Loucy (cell line): ENCODE measurements around the gene STAT4.

Experiments
- H2AFZ ChIP-seq: fragments of 200-600 bp; sonication (generic); 2 replicates; pipeline ENCODE4 v1.6.0; 2016; ENCODE audit warnings: antibody characterized with exemption, mild to moderate bottlenecking, low read length, moderate library complexity
- H3F3A ChIP-seq: fragments of 200-600 bp; 2 replicates; pipeline ENCODE4 v1.6.0; 2016; ENCODE audit warnings: antibody characterized with exemption, low read depth, mild to moderate bottlenecking
- H3K27me3 ChIP-seq: fragments of 200-600 bp; sonication (generic); 2 replicates; pipeline ENCODE4 v1.6.1; 2014; ENCODE audit warnings: low read length, mild to moderate bottlenecking; ENCODE audit not compliant: insufficient read depth, poor library complexity, severe bottlenecking
- H3K36me3 ChIP-seq: fragments of 200-600 bp; sonication (generic); 2 replicates; pipeline ENCODE4 v1.6.1; 2016; ENCODE audit warnings: low read length; ENCODE audit not compliant: insufficient read depth
- H3K4me1 ChIP-seq: fragments of 200-600 bp; sonication (generic); 2 replicates; pipeline ENCODE4 v1.5.1; 2014; ENCODE audit warnings: low read length, mild to moderate bottlenecking; ENCODE audit not compliant: insufficient read depth, poor library complexity, severe bottlenecking
- H3K4me2 ChIP-seq: fragments of 200-600 bp; sonication (generic); 2 replicates; pipeline ENCODE4 v1.6.0; 2014; ENCODE audit warnings: antibody characterized with exemption, low read length, low read depth, mild to moderate bottlenecking; ENCODE audit not compliant: poor library complexity, severe bottlenecking
- H3K4me3 ChIP-seq: fragments of 200-600 bp; sonication (generic); 2 replicates; pipeline ENCODE4 v1.5.1; 2014; ENCODE audit warnings: low read length, mild to moderate bottlenecking, mixed read lengths; ENCODE audit not compliant: poor library complexity, severe bottlenecking
- H3K79me2 ChIP-seq: fragments of 200-600 bp; sonication (generic); 2 replicates; pipeline ENCODE4 v1.6.1; 2014; ENCODE audit warnings: low read length; ENCODE audit not compliant: insufficient read depth
- H3K9ac ChIP-seq: fragments of 200-600 bp; sonication (generic); 2 replicates; pipeline ENCODE4 v1.6.0; 2014; ENCODE audit warnings: mild to moderate bottlenecking, low read depth, low read length, moderate library complexity; ENCODE audit not compliant: poor library complexity, severe bottlenecking
- H3K9me2 ChIP-seq: fragments of 200-600 bp; sonication (generic); replicated peaks from 2 replicates; pipeline ENCODE4 v1.6.1; 2016; ENCODE audit warnings: low read depth, low read length, mixed read lengths
- H3K9me3 ChIP-seq: fragments of 200-600 bp; sonication (generic); 2 replicates; pipeline ENCODE4 v1.6.1; 2014; ENCODE audit warnings: mild to moderate bottlenecking, antibody characterized with exemption, low read length, low read depth; ENCODE audit not compliant: insufficient read depth
- H4K20me1 ChIP-seq: fragments of 200-600 bp; sonication (generic); 2 replicates; pipeline ENCODE4 v1.6.0; 2014; ENCODE audit warnings: antibody characterized with exemption, low read length, mild to moderate bottlenecking; ENCODE audit not compliant: insufficient read depth, poor library complexity, severe bottlenecking
- EZH2phosphoT487 ChIP-seq: fragments of 200-600 bp; IDR thresholded peaks from 2 replicates; pipeline ENCODE4 v1.6.1; 2018; ENCODE audit warnings: antibody characterized with exemption, mild to moderate bottlenecking, moderate library complexity, borderline replicate concordance
- TF ChIP-seq, protein P1 (sequence below): fragments of 200-600 bp; sonication (generic); conservative IDR thresholded peaks from 2 replicates; pipeline ENCODE4 v1.5.1; 2014; ENCODE audit warnings: mild to moderate bottlenecking, antibody characterized with exemption, low read length

The STAT4 gene

DNA sequence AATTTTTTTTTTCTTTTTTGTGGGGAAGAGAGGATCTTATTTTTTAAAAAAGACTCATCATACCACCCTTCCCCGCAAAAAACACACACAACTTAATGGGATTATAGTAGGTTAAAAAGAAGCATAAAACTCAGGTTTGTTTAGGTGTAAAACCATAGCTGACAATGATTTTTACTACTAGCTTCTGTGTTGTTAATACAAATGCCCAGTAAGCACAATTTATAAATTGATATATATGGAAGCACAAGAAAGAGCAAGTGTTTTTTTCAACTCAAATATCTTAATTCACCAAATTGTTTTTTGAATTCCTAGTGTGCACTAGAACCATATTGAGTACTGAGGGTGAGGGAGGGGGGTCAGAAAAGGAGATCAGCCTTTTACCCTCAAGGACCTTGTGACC, 7.0 kb downstream of the STAT4 start:
- Histone ChIP-seq H3K9me3 (no peaks in the 10 kb centered on the region), H4K20me1 (no peaks in the 10 kb centered on the region), H3K9ac (no peak overlapping the region), H3K36me3 (no peaks in the 10 kb centered on the region), H3K9me2 (no peaks in the 10 kb centered on the region), H3K4me3 (no peak overlapping the region), H3K4me2 (no peak overlapping the region), H3K27me3 (no peaks in the 10 kb centered on the region), H3K4me1 (peaks cover 31% of the 10 kb centered on the region), H2AFZ (no peak overlapping the region), H3K79me2 (no peaks in the 10 kb centered on the region), H3F3A (peaks cover 4% of the 10 kb centered on the region; the same call in 1 of the 2 replicates)
- no peak for TF ChIP-seq EZH2phosphoT487
- TF ChIP-seq, protein P1, sequence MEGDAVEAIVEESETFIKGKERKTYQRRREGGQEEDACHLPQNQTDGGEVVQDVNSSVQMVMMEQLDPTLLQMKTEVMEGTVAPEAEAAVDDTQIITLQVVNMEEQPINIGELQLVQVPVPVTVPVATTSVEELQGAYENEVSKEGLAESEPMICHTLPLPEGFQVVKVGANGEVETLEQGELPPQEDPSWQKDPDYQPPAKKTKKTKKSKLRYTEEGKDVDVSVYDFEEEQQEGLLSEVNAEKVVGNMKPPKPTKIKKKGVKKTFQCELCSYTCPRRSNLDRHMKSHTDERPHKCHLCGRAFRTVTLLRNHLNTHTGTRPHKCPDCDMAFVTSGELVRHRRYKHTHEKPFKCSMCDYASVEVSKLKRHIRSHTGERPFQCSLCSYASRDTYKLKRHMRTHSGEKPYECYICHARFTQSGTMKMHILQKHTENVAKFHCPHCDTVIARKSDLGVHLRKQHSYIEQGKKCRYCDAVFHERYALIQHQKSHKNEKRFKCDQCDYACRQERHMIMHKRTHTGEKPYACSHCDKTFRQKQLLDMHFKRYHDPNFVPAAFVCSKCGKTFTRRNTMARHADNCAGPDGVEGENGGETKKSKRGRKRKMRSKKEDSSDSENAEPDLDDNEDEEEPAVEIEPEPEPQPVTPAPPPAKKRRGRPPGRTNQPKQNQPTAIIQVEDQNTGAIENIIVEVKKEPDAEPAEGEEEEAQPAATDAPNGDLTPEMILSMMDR: no peak

DNA sequence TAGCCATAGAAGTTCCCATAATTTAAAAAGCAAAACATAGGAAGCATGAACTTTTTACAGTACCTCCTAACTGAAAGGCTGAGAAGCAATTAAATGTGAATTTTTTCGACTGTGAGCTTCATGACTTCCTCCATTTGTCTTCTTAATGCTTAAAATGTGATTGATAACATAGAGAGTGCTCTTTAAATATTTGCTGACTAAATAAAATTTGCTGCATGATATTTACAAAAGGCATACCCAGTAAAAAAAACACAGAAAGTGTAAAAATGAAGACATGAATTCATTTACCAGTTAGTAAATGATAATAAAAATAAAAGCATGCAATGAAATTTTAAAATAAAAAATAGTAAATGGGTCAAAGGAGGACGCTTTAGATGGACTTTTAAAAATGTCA, 21.9 kb downstream of the STAT4 start:
- no peaks in the 10 kb centered on the region for H3F3A ChIP-seq
- H3K9me3 ChIP-seq: no peaks in the 10 kb centered on the region
- peak overlapping the region; percentile 17 for H3K9ac ChIP-seq
- H2AFZ ChIP-seq: peak overlapping the region; percentile 40; the same call in 1 of the 2 replicates
- TF ChIP-seq EZH2phosphoT487: no peak
- TF ChIP-seq, protein P1: no peak
- no peaks in the 10 kb centered on the region for H3K9me2 ChIP-seq
- H3K36me3 ChIP-seq: no peaks in the 10 kb centered on the region
- no peaks in the 10 kb centered on the region; the same call in 1 of the 2 replicates for H3K79me2 ChIP-seq
- H3K27me3 ChIP-seq: no peaks in the 10 kb centered on the region
- H3K4me3 ChIP-seq: no peak overlapping the region
- peaks cover 32% of the 10 kb centered on the region for H3K4me1 ChIP-seq
- H3K4me2 ChIP-seq: peak overlapping the region; percentile 43
- no peaks in the 10 kb centered on the region for H4K20me1 ChIP-seq

DNA sequence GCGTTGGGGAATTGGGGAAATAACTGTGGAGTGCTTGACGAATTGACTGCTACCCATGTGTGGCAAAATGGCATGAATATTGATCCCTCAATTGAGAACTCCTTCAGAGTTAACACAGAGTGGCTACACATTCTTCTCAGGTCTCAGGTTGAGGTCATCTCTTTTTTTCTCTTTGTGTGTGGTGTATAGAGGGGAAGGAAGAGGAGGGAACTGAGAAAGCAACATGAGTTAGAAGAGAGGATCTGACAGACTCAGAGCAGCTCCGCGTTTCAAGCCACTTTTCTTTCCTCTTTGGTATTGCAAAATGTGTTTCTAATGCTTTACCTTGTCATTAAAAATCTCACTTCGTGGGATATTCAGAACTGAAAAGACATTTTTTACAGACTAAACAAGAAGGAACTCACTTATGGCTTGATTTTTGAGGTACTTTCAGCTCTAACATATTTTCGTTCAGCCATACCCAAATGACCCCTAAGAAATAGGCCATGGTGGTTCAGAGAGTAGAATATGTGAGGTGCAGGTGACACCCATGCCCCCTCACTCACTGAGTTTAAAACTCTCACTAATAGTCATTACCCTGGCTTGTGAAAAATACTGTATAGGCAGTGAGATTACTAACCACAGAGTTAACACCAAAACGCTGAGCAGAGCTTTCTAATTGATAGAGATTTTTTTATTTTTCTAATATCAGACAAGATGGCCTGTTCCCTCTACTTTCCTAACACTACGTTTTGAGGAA, 22.5 kb downstream of the STAT4 start:
- H3K9ac ChIP-seq: peak overlapping the region; percentile 17
- no peak for TF ChIP-seq EZH2phosphoT487
- TF ChIP-seq, protein P1: no peak
- peak overlapping the region; percentile 43 for H3K4me2 ChIP-seq
- no peaks in the 10 kb centered on the region; the same call in 1 of the 2 replicates for H3K79me2 ChIP-seq
- no peaks in the 10 kb centered on the region for H3K9me2 ChIP-seq
- no peaks in the 10 kb centered on the region for H3K27me3 ChIP-seq
- H4K20me1 ChIP-seq: no peaks in the 10 kb centered on the region
- H3K9me3 ChIP-seq: no peaks in the 10 kb centered on the region
- no peak overlapping the region for H3K4me3 ChIP-seq
- no peaks in the 10 kb centered on the region for H3F3A ChIP-seq
- peaks cover 32% of the 10 kb centered on the region for H3K4me1 ChIP-seq
- H2AFZ ChIP-seq: peak overlapping the region; percentile 40
- no peaks in the 10 kb centered on the region for H3K36me3 ChIP-seq
